Activated T-cell treated with anti-CD3 and anti-CD28 coated beads, Interleukin-2, amount 50 U/mL, for 4 hours (primary cell): ENCODE data around the gene UGGT2. TPM values are rescaled to one million over a fixed set of nuclear protein-coding genes. Genes with fewer than 3 reads are reported as not detected.
"Not testable (repeated sequence)": the region's sequence is repeated elsewhere in the genome, so short reads cannot be mapped to it uniquely, and the experiment has no call there.

Experiments used
- ATAC-seq, 2 donors: fragments of 200-7000 bp; cut with Tn5 transposase; one replicate each; pipeline ENCODE4 v1.10.0; 2021
- DNase-seq: peaks from one replicate; pipeline ENCODE4 v3.0.0-alpha.2; 2020
- H3K27me3 Mint-ChIP-seq: one replicate; pipeline ENCODE4 v1.8.0; 2021; ENCODE audit warnings: low read depth, mixed read lengths
- H3K36me3 Mint-ChIP-seq: one replicate; pipeline ENCODE4 v1.8.0; 2022; ENCODE audit warnings: mixed read lengths; ENCODE audit not compliant: insufficient read depth
- H3K4me1 Mint-ChIP-seq: one replicate; pipeline ENCODE4 v1.8.0; 2021; ENCODE audit warnings: low read depth, mixed read lengths
- H3K4me3 Mint-ChIP-seq: one replicate; pipeline ENCODE4 v1.8.0; 2021; ENCODE audit warnings: mild to moderate bottlenecking, moderate library complexity, mixed read lengths
- H3K9me3 Mint-ChIP-seq: one replicate; pipeline ENCODE4 v1.8.0; 2021; ENCODE audit warnings: mixed read lengths
- total RNA-seq, 3 donors: library from RNA; stranded (reverse); gene quantifications; one replicate each; pipeline ENCODE4 v1.2.1, GENCODE V29; 2021

Gene UGGT2
- total RNA-seq, 3 donors from 2014 or later: 0.08 to 0.46 (median 0.08) TPM

DNA sequence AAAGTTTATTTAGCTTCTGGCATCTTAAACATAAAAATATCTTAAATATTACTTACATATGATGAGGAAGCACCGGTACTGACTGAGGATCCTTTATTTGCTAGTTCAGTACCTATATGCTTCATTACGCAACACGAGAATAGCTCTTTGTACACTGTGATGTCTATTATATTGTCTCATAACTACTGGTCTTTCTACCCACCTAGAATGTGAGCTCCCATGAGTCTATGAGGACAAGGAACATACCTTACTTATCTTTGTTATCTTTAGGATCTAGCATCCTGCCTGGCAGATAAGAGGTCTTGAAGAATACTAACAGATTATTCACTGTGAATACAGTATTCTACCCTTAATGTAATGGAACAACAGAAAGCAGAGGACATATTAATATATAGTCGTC is 251.4 kb downstream of the UGGT2 start:
- ATAC-seq: no peak
- Mint-ChIP-seq H3K4me3 (no peak overlapping the region), H3K9me3 (peaks cover 8% of the 10 kb centered on the region), H3K36me3 (no peaks in the 10 kb centered on the region), H3K27me3 (peaks cover 7% of the 10 kb centered on the region), H3K4me1 (no peaks in the 10 kb centered on the region)
- no peak for DNase-seq

- Mint-ChIP-seq H3K36me3 (no peaks in the 10 kb centered on the region), H3K4me1 (no peaks in the 10 kb centered on the region), H3K27me3 (peaks cover 7% of the 10 kb centered on the region), H3K4me3 (no peak overlapping the region), H3K9me3 (no peaks in the 10 kb centered on the region)
- DNase-seq (no peak), ATAC-seq (no peak)
Observed at GRCh38 chr13:95800436-95800835, 252.8 kb downstream of the UGGT2 start.

GRCh38 chr13:95797016-95797415 is 256.2 kb downstream of the UGGT2 start:
- H3K9me3 Mint-ChIP-seq: no peaks in the 10 kb centered on the region
- no peak for ATAC-seq

GRCh38 chr13:95793781-95794180 is 259.4 kb downstream of the UGGT2 start:
- DNase-seq: no peak
- H3K36me3 Mint-ChIP-seq: peaks cover 40% of the 10 kb centered on the region

More at GRCh38 chr13:95797016-95797415, 256.2 kb downstream of the UGGT2 start:
- Mint-ChIP-seq H3K27me3 (no peaks in the 10 kb centered on the region), H3K36me3 (peaks cover 18% of the 10 kb centered on the region), H3K4me3 (no peak overlapping the region), H3K4me1 (no peaks in the 10 kb centered on the region)
- DNase-seq: no peak

GRCh38 chr13:95793018-95793555 is 260.1 kb downstream of the UGGT2 start:
- Mint-ChIP-seq H3K9me3 (no peaks in the 10 kb centered on the region), H3K4me1 (no peaks in the 10 kb centered on the region), H3K36me3 (peaks cover 47% of the 10 kb centered on the region), H3K27me3 (no peaks in the 10 kb centered on the region), H3K4me3 (no peak overlapping the region)
- DNase-seq (no peak), ATAC-seq (no peak)

More at GRCh38 chr13:95793781-95794180, 259.4 kb downstream of the UGGT2 start:
- H3K27me3 Mint-ChIP-seq: no peaks in the 10 kb centered on the region
- no peaks in the 10 kb centered on the region for H3K4me1 Mint-ChIP-seq
- ATAC-seq: no peak
- no peaks in the 10 kb centered on the region for H3K9me3 Mint-ChIP-seq
- H3K4me3 Mint-ChIP-seq: no peak overlapping the region

DNA sequence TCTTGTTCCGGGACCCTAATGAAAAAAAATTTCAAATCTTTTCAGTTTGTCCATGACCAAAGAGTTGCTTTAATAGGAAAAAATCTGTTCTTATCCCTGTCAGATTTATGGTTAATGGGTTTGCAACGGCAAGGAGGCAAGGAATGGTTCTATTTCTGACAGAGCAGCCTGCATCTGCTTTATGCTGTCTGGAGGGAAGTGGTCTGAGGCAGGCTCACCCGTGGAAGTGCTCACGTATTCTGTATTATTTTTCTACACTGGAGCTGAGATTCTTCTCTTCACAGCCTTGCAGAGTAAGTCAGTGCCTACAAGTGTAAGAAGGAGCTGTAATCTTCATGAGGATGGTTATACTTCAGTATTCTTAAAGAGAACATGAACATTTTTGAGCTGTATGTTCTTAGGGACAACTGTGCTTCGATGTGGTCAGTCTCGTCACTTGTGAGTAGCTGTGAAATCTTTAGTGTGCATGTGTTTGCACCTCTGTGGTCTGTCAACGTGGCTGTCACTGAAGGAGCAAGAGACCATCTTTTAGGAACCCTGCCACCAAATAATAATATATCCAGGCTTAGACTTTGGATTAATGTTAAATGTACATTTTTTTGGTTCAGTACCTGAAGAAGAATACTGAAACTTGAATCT is 262.0 kb downstream of the UGGT2 start:
- ATAC-seq: no peak

DNA sequence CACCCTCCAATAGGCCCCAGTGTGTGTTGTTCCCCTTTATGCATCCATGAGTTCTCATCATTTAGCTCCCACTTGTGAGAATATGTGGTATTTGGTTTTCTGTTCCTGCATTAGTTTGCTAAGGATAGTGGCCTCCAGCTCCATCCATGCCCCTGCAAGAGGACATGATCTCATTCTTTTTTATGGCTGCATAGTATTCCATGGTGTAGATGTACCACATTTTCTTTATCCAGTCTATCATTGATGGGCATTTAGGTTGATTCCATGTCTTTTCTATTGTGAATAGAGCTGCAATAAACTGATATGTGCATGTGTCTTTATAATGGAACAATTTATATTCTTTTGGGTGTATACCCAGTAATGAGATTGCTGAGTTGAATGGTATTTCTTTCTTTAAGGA is 263.9 kb downstream of the UGGT2 start:
- H3K36me3 Mint-ChIP-seq: peaks cover 67% of the 10 kb centered on the region
- H3K9me3 Mint-ChIP-seq, ATAC-seq: not testable (repeated sequence)

More for the DNA sequence above, 262.0 kb downstream of the UGGT2 start:
- H3K4me1 Mint-ChIP-seq: no peaks in the 10 kb centered on the region
- peaks cover 64% of the 10 kb centered on the region for H3K36me3 Mint-ChIP-seq
- H3K9me3 Mint-ChIP-seq: no peaks in the 10 kb centered on the region
- no peak overlapping the region for H3K4me3 Mint-ChIP-seq
- no peak for DNase-seq
- no peaks in the 10 kb centered on the region for H3K27me3 Mint-ChIP-seq

DNA sequence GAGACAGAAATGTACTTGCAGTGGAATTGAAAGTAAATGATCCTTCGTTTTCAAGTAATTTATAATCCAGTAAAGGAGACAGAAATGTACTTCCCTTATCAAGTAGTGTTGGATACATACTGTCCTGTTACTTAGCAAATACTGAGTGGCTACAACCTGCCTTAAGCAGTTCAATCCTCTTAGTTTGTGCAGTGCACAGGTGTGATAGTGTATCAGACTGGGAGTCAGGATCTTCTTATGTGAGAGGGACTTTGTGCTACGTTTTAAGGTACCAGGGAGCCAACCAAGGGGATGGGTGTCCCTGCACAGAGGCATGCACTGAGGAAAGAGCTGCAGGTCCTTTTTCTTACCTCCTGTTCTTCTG is 265.1 kb downstream of the UGGT2 start:
- Mint-ChIP-seq H3K9me3 (no peaks in the 10 kb centered on the region), H3K27me3 (no peaks in the 10 kb centered on the region), H3K36me3 (peaks cover 64% of the 10 kb centered on the region), H3K4me1 (no peaks in the 10 kb centered on the region), H3K4me3 (no peak overlapping the region)
- ATAC-seq: no peak
- DNase-seq: no peak

More for the DNA sequence above, 263.9 kb downstream of the UGGT2 start:
- not testable (repeated sequence) for H3K4me3 Mint-ChIP-seq, DNase-seq, H3K4me1 Mint-ChIP-seq, H3K27me3 Mint-ChIP-seq

GRCh38 chr13:95787356-95788099 is 265.7 kb downstream of the UGGT2 start:
- H3K4me1 Mint-ChIP-seq: no peaks in the 10 kb centered on the region
- no peaks in the 10 kb centered on the region for H3K27me3 Mint-ChIP-seq
- no peak overlapping the region for H3K4me3 Mint-ChIP-seq
- H3K9me3 Mint-ChIP-seq: no peaks in the 10 kb centered on the region
- ATAC-seq (no peak), DNase-seq (no peak)
- H3K36me3 Mint-ChIP-seq: peaks cover 60% of the 10 kb centered on the region

DNA sequence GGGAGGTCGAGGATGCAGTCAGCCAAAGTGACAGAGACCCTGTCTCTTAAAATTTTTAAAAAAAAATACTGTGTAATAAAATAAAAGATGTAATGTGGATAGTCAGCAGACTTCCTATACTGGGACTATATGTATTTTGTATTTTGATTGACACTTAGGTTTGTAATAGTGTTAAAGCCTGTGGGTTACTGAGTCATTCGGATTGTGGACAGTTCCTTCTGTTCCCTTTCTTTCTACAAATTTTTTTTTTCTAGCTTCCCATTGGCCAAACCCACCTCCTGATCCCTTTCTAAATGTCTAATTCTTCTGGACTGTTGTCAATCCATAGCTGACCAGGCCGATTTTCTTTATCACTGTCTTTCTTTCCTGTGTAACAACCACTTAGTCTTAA is 268.3 kb downstream of the UGGT2 start:
- DNase-seq: no peak
- Mint-ChIP-seq H3K9me3 (no peaks in the 10 kb centered on the region), H3K4me3 (no peak overlapping the region), H3K27me3 (no peaks in the 10 kb centered on the region), H3K4me1 (no peaks in the 10 kb centered on the region), H3K36me3 (peaks cover 46% of the 10 kb centered on the region)
- ATAC-seq: no peak

DNA sequence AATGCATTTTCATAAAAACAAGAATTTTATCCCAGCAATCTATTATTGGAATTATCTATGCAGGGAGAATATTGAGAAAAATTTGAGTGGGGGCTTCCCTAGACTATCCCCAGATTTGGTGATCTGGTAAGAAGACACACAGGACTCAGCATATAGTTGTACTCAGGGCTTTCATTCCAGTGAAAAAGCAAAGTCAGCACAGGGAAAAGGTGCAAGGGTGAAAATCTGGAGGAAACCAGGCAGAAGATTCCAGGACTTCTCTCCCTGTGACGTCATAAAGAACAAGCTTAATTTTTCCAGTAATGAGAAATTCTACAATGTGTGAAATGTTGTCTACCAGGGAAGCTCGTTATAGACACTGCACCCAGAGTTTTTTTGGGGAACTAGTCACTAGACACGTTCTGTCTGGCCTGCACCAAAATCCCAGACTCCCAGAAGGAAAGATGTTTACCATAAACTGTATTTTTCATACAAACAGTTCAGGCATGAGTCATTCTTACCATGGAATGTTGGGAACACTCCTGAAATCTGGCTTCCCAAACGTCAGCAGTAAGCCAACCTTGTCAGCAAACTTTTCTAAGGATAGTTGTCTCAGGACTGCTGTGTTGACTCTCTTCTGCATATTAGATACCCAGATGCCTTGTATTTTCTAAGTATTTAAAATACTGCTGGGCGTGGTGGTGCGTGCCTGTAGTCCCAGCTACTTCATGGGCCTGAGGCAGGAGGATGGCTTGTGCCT is 268.9 kb downstream of the UGGT2 start:
- no peaks in the 10 kb centered on the region for H3K4me1 Mint-ChIP-seq

DNA sequence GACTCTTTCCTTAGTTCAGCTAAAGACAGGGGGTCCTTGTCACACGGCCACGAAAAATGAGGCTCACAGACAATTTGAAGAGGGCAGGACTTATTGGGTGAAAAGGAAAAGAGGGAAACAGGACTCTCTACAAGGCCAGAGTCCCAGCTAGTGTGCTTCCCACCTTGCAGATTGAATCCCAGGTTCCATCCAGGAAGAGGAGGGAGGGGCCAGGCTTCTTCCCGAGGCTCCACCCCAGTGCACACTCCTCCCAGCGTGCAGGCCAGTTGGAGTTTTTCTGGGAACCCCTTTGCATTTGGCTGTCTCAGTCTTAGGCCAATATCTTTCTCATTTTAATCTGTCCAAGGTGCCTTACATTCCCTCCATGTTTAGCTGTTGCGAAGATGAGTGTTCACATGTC is 269.5 kb downstream of the UGGT2 start:
- H3K4me1 Mint-ChIP-seq: no peaks in the 10 kb centered on the region
- H3K9me3 Mint-ChIP-seq: no peaks in the 10 kb centered on the region
- H3K4me3 Mint-ChIP-seq: no peak overlapping the region
- no peak for DNase-seq
- peaks cover 35% of the 10 kb centered on the region for H3K36me3 Mint-ChIP-seq
- no peaks in the 10 kb centered on the region for H3K27me3 Mint-ChIP-seq
- no peak for ATAC-seq

More for the DNA sequence above, 268.9 kb downstream of the UGGT2 start:
- Mint-ChIP-seq H3K9me3 (no peaks in the 10 kb centered on the region), H3K36me3 (peaks cover 40% of the 10 kb centered on the region), H3K27me3 (no peaks in the 10 kb centered on the region), H3K4me3 (no peak overlapping the region)
- DNase-seq: no peak
- no peak for ATAC-seq

DNA sequence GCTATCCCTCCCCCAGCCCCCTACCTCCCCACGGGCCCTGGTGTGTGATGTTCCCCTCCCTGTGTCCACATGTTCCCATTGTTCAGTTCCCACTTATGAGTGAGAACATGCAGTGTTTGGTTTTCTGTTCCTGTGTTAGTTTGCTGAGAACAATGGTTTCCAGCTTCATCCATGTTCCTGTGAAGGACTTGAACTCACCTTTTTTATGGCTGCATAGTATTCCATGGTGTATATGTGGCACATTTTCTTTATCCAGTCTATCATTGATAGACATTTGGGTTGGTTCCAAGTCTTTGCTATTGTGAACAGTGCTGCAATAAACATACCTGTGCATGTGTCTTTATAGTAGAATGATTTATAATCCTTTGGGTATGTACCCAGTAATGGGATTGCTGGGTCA is 271.3 kb downstream of the UGGT2 start:
- ATAC-seq, H3K4me3 Mint-ChIP-seq, DNase-seq, H3K4me1 Mint-ChIP-seq, H3K27me3 Mint-ChIP-seq, H3K9me3 Mint-ChIP-seq: not testable (repeated sequence)
- H3K36me3 Mint-ChIP-seq: peaks cover 27% of the 10 kb centered on the region

GRCh38 chr13:95781016-95781415 is 272.2 kb downstream of the UGGT2 start:
- H3K36me3 Mint-ChIP-seq: peaks cover 23% of the 10 kb centered on the region
- no peak for ATAC-seq
- no peak overlapping the region for H3K4me3 Mint-ChIP-seq
- H3K4me1 Mint-ChIP-seq: no peaks in the 10 kb centered on the region
- no peak for DNase-seq
- no peaks in the 10 kb centered on the region for H3K27me3 Mint-ChIP-seq
- no peaks in the 10 kb centered on the region for H3K9me3 Mint-ChIP-seq
